GM18498 (cell line): ENCODE measurements around the gene FGFBP2.
"Not testable (repeated sequence)": the region's sequence is repeated elsewhere in the genome, so short reads cannot be mapped to it uniquely, and the experiment has no call there.

ENCODE experiments used
- ATAC-seq: cut with Tn5 transposase; IDR thresholded peaks from one replicate; pipeline ENCODE4 v1.9.1; 2021; ENCODE audit warnings: mild to moderate bottlenecking, moderate library complexity; ENCODE audit not compliant: unreplicated experiment

The FGFBP2 gene

DNA sequence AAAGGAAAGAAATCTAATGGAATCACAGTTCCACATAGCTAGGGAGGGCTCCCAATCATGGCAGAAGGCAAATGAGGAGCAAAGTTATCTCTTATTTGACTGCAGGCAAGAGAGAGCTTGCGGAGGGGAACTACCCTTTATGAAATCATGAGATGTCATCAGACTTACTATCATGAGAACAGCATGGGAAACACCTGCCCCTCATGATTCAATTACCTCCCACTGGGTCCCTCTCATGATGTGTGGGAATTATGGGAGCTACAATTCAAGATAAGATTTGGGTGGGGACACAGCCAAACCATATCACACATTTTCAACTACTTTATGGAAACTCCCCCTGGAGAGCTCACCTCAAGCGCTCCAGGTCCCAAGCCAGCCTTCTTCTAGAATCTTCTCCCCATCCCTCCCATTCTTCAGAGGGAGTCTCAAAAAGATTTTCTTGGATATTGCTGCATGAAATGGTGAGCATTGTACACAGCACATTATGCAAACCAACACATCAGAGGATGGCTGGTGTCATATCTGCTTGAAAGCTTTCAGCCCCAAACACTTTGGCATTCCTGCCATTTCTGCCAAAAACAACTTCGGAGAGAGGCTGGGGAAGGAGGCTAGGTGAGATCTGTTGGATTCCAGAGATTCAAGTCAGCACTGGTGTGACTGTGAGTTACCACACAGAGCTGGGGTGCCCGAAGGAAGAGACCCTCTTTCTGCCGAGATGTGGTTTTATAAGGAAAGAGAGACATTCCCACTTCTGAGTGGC, 31.3 kb downstream of the FGFBP2 start:
- no peak for ATAC-seq

DNA sequence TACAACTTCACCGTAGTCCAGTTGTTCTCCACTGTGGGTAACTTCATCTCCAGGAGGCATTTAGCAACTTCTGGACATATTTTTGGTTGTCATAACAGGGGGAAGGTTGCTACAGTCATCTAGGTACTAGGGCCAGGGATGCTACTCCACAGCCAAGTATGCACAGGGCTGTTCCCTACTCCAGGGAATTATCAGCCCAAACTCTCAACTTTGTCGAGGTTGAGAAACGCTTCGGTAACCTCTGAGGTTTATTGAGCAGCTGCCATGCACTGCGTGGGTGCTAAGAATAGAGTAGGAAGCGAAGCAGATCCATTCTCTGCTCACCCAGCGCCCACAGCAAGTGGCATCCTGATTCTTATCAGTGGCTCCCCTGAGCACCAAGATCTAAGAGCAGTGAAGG, 32.7 kb downstream of the FGFBP2 start:
- ATAC-seq, result peak; percentile 52

DNA sequence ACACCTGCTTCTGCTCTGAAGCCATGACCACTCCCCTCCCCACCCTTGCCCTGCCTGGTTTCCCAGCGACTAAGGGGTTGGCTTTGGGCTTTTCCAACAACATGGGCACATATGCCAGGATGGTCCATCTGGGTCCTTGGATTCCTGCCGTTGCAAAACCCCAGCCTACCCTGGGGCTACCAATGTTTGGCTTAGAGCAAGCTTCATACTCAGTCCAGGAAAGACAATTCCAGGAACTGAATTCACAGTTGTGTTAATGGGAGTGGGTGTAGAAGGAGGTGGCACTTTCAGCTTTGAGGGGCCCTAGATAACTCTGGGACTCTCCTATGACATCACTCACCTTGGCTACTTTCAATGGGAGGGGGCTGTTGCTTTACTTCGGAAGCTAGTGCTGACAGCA, 33.4 kb downstream of the FGFBP2 start:
- ATAC-seq, result no peak

GRCh38 chr4:15928883-15929282, 34.1 kb downstream of the FGFBP2 start:
- no peak for ATAC-seq

DNA sequence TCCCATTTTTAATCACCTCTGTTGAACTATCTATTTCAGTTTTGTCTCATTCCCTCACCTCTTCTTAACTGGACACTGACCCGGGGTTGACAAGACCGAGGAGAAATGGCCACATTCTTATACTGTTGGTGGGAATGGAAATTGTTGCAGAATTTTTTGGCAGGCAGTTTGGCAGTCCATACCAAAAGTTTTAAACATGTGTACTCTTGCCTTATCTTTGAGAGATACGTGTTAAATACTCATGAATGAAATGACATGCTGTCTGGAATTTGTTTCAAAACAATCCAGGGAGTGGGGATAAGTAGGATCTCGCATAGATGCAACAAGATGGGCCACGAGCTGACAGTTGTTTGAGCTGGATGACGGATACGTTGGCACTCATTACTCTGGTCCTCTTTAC, 36.5 kb downstream of the FGFBP2 start:
- ATAC-seq, result no peak

DNA sequence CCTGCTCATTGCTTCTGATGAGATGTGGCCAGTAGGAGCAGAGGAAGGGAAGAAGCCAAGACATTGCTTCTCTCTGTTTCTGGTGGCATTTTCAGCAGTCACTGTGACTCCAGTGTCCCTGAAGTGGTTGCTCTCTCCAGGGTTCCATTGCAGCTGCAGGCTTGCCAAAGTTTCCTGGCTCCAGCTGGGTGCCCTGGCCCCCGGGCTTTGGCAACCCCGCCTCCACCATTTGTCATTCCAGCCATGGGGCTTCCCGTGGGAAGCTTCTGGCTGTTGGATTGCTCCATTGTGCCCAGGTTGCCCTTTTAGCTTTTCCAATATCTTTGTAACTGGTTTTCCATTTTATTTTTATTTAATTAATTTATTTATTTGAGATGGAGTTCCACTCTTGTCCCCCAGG, 37.1 kb downstream of the FGFBP2 start:
- ATAC-seq, result no peak

DNA sequence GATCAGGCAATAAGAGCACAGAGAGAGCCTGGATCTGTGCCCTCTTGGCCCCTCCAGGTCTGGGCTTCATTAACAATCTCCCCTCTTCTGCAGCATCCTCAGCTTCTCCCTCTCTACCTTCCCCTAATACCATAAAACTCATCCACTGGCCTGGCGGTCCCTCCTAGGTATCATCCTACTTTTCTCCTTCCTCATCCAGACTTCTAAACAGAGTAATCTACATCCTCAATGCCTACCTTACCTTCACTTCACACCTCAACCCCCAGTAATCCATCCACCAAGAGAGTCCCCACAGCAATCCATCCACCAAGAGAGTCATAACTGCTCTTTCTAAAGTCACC, 41.4 kb downstream of the FGFBP2 start:
- no peak for ATAC-seq

DNA sequence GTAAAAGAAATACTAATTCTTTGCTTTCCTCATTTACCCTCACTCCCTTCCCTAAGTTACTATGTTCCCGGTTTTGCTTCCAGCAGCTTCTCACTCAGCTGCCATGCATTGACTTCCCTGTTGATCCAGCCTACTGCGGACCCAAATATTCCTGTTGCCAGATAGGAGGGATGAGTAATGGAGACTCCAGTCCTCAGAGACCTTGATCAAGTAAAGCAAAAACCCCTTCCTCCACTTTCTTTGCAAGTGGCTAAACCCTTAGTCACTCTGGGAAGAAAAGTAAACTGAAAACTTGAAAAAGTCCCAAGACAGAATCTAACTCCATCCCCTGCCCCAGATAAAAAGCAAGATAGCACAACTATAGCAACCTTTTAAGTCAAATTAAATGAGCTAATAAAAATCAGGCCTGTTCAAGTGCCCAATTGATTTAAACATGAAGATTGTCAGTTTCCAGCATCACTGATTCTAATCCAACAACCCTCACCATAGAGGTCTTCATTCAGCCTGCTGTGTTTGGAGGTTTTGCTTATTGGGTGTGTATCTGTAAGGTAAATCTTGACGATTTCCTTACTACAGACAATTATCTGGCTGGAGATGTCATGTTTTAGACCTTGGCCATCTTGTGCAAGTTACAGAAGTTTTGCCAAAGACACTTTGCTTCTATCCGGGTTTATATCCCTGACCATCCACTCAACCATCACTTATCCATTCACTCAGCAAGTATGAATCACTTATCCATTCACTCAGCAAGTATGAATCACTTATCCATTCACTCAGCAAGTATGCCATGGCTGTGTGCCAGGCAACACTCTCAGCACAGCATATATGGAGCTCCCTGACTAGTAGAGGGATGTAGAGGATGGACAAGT, 42.0 kb downstream of the FGFBP2 start:
- no peak for ATAC-seq

DNA sequence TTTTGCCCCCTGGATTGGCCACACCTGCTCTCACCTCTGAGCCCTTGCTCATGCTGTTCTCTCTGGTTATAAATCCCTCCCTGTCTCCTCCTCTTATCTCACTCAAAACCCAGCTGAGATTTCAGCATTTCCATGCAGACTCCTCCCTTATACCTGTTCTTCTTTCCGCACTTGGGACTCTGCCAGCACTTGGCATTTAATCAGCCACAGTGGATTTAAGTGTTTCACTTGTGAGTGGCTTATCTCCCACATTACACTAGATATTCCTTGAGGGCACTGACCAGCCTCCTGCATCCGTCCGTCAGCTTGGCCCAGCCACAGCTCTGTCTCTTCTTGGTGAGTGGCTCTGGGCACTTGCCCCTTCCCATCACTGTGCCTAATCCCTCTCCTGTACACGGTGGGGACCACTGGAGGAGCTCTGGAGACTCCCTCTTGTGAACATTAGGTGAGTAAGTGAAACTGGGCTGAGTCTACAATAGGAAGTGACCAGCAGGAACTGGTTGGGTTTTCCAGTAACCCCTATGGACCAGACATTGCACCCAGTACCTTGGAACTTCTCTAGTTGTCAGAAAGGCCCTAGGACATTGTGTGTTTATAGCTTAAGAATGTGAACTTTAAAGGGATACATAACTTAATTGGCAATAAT, 44.4 kb downstream of the FGFBP2 start:
- no peak for ATAC-seq

DNA sequence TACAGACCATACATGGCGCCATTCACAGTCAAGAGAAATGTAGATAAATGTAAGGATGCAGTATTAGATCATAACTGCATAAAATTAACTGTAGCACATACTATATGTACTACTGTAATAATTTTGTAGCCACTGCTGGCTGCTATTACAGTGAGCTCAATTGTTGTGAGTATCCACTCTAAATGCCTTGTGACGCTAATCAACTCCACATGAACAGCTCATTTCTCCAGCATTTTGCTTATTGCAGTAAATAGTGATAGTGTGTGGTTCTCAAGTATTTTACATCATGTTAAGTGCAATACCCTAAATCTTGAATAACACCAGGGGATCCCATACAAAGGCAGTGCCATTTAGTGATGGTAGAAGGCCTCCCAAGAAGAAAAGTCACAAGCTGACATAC, 45.7 kb downstream of the FGFBP2 start:
- no peak for ATAC-seq

GRCh38 chr4:15916358-15916757, 46.6 kb downstream of the FGFBP2 start:
- ATAC-seq, result not testable (repeated sequence)

DNA sequence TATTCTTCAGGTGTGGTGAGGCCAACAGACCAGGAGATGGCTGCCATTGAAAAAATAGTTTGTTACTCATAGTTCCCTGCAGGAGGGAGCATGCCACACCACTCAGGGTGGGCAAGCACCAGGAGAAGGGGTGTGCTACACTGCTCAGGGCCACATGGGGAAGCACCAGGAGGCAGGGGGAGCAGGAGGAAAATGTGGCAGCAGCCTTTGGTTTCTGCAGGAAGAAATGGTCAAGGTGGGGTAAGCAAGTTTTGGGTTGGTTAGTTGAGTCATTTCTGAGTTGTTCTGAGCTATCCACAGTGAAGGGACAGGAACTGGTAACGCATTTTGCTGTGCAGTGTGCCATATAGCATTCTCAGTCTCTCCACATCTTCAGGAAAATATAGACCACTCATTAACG, 48.2 kb downstream of the FGFBP2 start:
- no peak for ATAC-seq

DNA sequence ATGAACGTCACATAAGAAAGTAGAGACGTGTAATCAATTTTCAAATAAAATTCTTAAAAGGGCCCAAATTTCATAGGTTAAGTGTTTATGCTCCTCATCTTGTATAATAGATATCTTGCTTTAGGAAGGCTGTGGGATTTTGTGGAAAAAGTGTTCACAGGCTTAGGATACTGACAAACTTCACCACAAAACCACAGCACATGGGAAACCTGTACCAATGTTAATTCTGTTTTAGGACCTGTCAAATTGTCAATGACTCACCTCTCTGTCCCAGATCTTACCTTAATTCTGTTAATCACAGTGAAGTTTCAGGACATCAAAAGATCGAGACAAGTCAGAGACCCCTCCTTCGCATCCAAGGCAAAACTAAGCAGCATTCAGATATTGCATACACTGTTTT, 48.7 kb downstream of the FGFBP2 start:
- no peak for ATAC-seq

DNA sequence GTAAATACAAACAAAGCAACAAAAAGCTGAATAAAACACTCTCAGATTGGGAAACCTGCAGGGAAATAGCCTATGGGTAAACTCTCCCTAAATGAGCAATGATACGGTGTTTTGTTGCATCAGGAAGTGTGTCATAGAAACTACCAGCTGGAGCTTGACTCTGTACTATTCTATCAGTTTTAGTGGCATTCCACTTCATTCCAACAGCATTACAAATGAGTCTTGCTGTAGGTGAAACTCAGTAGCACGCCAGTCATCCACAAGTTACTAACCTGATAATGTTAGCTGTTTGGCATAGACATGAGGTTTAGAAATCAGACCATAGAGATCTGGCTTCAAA, 49.4 kb downstream of the FGFBP2 start:
- ATAC-seq, result no peak

DNA sequence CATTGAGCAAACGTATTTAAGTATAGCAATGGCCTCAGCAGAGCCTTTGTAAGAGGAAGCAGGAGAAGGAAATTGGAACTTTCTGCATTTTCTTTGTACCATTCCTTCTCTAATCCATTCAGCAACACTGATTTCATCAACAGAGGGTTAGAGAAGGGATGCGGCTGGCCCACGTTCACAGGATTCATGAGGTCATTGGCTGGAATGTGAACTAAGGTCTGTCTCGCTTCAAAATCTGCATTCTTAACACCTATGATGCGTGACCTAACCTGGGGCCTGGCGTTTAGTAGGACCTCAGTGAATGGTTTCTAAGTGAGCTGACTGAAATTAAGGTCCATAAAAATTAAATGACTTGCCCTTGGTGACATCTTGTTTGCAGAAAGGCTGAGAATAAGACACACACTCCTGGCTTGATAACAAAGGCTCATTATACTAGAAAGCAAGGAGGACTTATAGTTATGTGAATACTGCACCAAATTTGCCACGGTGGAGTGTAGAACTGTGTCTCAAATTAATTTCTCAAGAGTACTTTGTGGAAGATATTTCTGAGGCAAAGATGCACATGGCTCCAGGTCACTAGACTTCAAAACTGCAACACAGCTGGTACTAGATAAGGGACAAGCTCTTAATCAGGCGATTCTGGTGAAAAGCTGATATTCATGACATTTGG, 49.9 kb downstream of the FGFBP2 start:
- ATAC-seq, result no peak

GRCh38 chr4:15912236-15912635, 50.7 kb downstream of the FGFBP2 start:
- ATAC-seq, result no peak
